ENCODE measurements around the gene ADM2.

Gene ADM2

DNA sequence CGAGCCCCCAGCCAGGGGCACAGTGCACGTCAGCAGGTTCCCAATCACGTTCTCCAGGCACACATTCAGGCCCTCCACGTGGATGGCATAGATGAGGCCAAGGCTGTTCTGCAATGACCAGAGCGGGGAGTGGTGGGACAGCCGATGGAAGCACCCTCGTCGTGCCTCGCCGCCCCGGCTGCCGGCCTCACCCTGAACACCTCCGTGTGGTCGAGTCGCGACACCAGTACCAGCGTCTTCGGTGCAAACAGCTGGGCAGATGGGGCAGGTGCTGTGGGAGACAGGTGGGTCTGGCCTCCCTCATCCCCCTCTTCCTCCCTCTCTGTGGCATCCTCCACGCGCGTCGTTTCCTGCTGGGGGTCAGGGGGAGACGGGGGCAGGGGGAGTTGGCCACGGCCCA is 14.0 kb upstream of the ADM2 start:
- no peak for DNase-seq (ENCODE audit: low read depth in 3 of 3, low spot score in 1 of 3)

DNA sequence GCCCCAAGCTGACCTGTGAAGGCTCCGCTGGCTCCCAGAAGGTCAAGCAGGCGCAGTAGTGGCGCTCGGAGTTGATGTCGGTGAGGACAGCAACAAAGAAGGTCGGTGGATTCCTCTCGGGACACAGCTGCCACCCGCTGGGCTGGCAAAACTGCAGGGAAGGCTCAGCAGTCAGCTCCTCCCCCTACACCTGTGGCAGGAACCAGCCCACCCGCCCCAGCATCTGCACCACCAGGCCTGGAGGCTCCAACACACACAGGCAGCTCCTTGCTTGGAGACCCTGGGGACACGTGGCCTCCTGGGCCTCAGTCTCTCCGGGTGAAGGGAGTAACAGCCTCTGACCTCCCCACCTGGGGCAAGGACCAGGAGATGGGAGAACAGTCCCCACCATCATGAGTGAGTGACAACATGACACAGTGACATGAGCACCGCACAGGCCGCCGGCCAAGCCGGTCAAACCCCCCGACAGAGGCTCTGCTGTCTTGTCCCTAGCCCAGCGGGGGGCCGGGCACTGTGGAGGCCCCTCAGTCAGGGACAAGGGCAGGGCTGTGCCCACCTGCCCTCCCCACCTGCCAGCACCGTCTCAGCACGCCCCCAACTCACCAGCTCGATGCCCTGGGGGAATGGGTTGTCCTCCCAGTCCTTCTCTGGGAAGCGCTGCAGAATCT is 13.4 kb upstream of the ADM2 start:
- no peak for DNase-seq (ENCODE audit: low read depth in 3 of 3, low spot score in 1 of 3)

DNA sequence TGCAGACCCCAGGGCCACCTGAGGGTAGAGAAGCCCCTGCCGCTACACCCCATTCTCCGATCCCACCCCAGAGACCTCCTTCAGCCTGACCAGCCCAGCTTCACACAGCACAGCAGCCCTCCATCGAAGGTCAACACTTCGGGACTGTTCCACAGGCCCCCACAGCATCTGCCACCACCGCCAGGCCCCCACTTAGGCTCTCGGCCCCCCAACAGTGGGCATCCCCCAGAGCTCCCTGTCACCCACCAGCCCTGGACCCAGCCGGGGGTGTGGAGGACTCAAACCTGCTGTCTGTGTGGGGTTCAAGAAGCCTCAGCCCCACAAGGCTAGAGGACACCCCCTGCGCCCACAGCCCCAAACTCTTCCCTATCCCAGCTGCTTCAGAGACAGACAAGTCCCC is 12.7 kb upstream of the ADM2 start:
- DNase-seq (ENCODE audit: low read depth in 3 of 3, low spot score in 1 of 3): no peak

DNA sequence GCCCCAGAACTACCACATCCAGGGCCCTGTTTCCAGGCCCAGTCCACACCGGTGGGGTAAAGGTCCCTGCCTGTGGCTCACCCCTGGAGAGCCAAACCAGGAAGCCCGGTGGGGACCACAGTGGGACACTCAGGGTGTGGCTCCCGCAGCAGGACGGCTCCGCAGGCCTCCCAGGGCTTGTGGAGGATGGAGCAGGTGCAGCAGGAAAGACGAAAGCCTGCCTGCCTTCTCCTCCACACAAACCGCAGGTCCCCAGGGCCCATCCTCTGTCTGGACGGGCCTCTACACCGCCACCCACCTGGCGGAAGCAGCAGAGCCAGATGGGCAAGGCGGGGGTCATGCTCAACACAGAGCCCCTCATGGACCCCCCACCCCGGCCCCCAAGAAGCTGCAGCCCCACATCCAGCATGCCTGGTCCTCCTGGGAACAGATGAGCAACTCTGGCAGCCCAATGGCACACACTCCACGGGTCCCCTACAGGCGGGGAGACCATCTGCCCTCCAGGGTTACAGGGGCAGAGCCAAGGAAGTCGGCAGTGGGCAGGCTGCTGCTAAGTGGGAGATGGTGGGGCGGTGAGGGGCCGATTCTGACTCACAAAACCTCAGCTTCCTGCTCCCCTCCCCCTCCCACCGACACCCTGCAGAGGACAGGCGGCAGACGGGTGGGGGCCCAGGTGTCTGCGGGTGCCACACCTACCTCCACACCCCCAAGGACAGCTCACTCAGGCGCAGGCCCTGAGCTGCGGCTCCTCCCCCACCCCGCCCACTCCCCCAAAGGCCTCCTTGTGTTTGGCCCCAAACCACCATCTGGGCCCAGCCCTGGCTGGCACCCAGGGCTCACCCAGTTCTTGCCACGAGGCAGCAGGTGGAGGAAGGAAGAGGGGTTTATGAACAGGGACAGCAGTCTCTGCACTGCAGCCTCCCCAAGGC is 11.7 kb upstream of the ADM2 start:
- DNase-seq (ENCODE audit: low read depth in 3 of 3, low spot score in 1 of 3): peak; percentile 80 to 98 (median 93)

DNA sequence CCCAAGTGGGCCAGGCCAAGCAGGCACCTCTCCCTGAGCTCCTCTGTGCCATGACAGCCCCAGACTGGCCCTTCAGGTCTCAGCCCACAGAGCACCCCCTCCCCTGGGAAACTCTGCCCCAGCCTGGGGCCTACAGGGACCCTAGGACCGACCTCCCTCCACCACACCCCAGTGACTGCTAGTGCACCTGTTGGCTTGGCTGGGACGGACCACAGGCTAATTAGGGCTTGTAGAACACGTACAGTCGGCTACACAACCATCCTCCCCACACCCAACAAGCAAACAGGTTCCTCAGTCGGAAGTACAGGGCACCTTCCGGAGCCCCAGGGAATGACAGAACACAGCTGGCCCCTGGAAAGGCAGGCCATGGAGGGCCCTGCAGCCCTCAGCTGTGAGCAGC is 10.9 kb upstream of the ADM2 start:
- DNase-seq (ENCODE audit: low read depth in 3 of 3, low spot score in 1 of 3): no peak

DNA sequence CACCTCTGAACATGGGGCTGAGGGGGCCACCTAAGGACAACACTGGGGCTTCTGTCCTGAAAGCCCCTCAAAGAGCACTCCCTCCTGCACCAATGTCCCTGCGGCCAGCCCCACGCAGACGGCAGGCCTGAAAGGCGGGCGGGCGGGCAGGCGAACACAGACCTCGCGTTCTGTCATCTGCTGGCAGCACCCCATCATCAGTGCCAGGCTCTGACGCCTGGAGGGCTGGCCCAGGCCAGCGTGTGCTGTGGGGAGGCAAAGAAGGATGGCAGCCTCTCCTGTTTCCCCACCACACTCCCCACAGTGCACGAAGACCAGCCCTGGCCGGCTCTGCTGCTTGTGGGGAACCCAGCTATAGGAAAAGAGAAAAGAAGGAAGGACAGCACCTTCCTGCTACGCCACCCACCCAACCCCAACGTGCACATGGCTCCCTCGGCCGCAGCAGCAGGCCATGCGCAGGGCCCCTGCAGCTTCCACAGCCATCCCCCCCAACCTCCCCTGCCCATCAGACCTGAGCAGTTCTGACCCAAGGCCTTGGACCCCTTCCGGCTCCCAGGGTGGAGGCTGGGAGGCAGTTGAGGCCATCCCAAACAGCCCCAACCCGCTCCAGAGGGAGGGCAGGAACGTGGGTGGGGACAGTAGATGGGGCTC is 10.0 kb upstream of the ADM2 start:
- DNase-seq (ENCODE audit: low read depth in 3 of 3, low spot score in 1 of 3): no peak

DNA sequence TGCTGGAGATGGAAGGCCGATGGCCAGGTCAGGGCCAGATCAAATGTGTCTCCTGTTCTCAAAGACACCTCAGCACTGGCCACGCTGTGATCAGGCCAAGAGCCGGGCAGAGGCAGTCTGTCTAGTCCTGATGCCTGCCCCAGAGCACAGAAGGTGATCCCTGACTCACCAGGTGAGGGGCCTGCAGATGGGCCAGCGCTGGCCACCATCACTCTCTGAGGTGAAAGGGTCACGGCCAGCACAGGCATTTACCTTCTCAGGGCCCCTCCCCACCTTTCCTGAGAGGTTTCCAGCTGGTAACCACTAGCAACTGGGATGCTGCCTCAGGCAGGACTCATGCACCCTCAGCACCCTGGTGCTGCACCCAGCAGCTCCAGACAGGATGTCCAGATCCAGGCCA is 9.4 kb upstream of the ADM2 start:
- no peak for DNase-seq (ENCODE audit: low read depth in 3 of 3, low spot score in 1 of 3)

DNA sequence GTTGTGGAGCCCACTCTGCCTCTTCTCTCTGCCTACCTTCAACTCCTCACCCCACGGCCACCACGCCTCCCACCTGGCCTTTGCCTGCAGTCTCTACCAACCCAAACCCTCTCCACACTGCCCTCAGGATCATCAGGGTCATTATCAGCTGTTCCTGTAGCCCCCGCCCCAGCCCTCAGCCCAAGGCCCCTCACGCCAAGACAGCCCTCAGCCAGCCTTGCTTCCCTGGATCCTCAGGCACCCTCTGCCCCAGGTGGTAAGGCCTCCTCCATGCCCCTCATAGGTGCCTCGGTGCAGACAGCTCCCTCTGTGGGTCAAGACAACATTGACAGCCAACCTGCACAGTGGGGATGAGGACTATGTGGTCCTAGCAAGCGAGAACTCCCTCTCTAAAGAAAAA is 8.3 kb upstream of the ADM2 start:
- no peak for DNase-seq (ENCODE audit: low read depth in 3 of 3, low spot score in 1 of 3)

DNA sequence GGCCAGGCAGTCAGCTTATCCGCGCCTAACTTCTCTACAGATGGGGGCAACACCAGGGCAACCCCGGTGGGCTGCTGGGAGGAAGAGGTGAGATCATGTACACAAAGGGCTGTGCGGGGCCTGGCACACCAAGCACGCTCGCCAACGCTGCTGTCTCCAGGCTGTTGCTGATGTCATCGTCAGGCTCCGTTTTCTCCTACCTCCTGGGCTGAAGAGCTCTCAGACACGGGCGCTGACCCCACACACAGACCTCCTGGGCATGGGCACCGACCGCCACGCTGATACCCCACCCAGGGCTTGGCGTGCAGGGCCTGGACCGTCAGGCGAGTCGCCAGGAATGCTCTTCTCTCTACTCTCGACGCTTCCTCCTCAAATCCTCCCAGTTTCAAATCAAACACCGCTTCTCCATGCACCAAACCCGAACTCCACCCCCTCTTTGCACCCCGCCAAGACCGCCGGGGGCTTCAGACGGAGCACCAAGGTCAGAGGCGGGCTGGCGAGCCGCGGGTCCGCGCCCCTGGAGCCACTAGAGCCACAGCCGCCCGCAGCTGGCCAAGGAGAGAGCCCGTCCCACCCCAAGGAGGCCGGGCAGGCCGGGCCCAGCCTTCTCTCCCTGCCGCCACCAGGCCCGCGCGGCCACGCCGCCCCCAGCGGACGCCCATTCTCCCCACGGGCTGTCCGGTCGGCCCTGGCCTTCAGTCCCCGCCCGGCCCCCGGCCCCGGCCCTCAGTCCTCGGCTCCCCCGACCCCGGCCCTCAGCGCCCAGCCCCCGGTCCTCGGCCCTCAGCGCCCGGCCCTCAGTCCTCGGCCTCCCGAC is 7.3 kb upstream of the ADM2 start:
- no peak for DNase-seq (ENCODE audit: low read depth in 3 of 3, low spot score in 1 of 3)

DNA sequence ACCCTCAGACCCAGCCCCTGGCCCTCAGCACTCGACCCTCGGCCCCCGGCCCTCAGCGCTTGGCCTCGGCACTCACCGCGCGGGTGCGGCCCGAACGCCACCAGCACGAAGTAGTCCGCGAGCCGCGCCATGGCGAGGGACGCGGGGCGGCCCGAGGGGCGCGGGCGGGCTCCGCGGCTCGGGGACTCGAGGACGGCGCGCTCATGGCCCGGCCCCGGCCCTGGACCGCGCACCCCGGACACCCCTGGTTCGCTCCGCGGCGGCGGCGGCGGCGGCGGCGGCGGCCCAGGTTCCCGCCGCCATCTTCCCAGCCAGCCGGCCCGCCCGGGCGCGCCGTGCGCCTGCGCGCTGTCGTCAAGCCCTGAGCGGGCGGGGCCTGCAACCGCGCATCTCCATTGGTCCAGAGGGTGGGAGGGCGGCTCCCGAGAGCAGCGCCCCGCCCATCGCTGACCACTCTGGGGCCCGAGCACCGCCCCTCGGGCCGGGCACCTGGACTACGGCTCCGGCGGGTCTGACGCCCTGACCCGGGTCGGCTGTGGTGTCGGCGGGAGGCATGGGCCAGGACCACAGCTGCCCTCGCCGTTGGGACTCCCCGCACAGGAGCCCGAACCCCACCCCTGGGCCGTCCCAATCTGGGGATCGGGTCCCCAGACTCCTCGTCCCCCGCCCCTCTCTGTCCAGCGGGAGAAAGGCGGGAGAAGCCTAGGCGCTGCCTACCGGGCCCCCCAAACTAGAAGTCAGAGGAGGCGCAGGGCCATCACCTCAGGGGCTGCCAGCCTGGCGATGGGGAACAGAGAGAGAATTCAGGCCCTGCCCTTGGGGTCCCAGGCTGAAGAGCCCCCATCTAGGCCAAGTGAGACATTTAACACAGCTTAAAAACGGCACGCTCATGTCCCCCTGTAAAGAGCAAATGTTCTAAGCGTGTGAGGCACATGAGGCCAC is 6.4 kb upstream of the ADM2 start, which contains the start of gene SBF1:
Gene SBF1, minus strand, starts transcription at position 326 of the 942 bp plus-strand sequence. Its CDS starts 195 bp downstream, at position 131.
- DNase-seq (ENCODE audit: low read depth in 3 of 3, low spot score in 1 of 3): peak; percentile 64 to 83 (median 73)

DNA sequence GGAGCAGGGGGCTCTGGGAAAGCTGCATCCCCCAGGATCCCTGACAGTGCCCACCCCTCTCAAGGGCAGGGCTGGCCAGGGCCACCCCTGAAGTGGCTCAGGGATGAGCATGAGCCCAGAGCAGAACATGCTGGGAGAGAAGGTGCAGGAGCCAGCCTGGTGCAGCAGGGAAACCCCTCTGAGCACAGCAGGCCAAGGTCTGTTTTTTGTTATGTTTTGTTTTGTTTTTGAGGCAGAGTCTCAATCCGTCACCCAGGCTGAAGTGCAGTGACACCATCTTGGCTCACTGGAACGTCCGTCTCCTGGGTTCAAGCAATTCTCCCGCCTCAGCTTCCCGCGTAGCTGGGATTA is 5.7 kb upstream of the ADM2 start:
- DNase-seq (ENCODE audit: low read depth in 3 of 3, low spot score in 1 of 3): no peak

DNA sequence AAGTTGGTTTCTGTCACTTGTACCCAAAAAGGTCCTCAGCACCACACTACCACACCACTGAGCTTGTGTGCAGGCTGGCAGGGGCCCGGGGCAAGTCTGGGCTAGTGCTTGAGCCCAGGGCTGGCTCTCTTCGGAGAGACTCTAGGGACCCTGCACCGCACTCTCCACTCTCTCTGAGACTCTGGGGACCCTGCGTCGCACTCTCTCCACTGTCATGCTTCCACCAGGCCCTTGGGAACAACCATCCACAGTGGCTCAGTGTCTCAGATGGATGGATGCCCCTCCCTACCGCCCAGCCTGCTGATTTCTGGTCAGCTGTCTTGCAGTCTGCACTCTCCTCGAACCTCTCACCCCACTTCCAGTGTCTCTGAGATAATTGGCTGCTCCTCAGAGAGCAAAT is 4.5 kb upstream of the ADM2 start:
- DNase-seq (ENCODE audit: low read depth in 3 of 3, low spot score in 1 of 3): no peak

DNA sequence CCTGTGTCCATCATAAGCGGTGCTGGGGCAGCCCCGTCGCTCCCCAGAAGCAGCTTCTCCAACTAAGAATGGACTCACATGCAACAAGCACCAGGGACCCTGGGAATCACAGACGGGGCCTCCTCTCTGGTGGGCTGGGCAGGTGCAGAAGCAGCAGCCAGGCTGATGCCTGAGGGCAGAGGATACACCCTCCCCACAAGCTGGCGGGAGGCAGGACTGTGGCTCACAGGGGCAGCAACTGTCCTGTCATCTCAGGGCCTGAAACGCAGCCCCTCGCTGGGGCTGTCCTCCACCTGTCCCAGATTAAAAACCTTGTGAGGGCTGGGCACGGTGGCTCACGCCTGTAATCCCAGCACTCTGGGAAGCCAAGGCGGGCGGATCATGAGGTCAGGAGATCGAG is 3.4 kb upstream of the ADM2 start:
- no peak for DNase-seq (ENCODE audit: low read depth in 3 of 3, low spot score in 1 of 3)

DNA sequence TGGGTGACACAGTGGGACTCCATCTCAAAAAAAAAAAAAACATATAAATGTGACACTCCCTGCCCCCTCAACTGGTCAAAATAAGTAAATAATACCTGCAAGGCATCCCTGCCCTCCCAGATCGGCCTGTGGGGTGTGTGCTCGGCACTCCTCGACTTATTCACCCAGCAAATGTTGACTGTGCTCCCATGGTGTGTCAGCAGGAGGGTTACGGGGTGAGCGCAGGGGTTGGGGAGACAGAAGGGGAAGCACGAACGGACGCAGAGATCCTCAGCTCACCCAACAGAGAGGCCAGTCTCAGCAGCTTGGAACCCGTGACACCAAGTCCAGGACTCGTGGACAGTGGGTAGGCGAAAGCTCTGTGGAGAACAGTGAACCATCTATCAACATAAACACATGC is 1.6 kb upstream of the ADM2 start:
- DNase-seq (ENCODE audit: low read depth in 3 of 3, low spot score in 1 of 3): no peak

DNA sequence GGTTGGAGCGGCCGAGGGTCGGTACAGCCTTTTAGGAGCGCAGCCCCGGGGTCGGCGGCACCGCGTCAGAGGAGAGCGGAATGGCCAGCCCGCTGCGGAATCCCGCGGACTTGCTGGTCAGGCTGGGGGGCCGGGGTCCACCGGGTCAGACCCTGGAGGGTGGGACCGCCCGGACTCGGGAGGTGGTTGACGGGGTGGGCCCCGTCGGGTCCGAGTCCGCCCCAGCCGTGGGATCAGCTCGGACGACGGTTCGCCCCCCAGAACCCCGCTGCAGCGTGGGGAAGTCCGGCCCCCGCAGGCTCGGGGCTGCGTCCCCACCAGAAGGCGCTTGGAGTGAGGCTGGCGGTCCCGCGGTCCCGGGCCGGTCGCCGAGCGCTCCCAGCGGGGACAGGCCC is 301 bp upstream of the ADM2 start:
- no peak for DNase-seq (ENCODE audit: low read depth in 3 of 3, low spot score in 1 of 3)

DNA sequence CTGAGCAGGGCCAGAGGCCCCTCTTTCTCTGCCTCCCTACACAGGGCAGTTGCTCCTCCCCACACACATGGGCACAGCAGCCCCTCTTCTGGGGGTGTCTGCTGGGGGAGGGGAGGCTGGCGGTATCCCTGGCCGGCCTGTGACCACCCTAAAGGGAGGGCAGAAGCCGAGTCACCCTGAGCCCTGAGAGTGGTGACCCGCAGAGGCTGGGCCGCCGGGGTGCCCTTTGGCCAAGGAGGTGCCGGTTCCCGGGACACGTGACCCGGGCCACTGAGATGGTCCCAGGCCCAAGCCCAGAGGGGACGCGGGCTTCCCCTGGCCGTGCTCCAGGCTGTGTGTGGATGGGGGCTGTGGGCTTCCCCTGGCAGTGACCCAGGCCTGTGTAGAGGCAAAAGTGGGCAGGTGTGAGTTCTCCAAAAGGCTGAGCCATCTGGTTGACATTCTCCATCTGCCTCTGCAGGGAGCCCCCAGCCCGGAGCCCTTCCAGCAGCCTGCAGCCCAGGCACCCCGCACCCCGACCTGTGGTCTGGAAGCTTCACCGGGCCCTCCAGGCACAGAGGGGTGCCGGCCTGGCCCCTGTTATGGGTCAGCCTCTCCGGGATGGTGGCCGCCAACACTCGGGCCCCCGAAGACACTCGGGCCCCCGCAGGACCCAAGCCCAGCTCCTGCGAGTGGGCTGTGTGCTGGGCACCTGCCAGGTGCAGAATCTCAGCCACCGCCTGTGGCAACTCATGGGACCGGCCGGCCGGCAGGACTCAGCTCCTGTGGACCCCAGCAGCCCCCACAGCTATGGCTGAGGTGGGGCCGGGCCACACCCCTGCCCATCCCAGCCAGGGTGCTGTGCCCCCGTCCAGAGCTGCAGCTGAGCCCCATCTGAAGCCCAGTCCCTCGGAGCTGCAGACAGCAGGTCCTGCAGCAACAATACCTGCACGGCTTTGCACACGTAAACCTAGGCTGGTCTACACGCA is 1.0 kb downstream of the ADM2 start:
- DNase-seq (ENCODE audit: low read depth in 3 of 3, low spot score in 1 of 3): no peak

DNA sequence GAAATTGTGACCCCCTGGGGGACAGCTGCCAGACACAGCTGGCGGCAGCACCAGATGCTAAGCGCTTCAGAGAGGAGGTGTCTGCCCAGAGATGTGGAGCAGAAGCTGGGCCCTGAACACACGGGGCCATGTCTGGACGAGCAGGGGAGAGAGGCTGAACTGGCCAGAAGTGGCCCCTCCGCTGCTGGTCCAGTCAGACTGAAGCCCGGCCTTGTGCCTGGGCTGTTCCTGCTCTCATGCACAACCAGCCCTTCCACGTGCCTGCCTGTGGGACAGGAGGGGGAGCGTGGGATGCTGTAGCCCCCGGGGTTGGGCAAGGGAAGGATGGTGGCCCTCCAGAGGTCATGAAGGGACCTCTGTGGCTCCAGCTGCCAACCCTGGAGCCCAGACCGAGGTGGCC is 1.8 kb downstream of the ADM2 start:
- DNase-seq (ENCODE audit: low read depth in 3 of 3, low spot score in 1 of 3): no peak

DNA sequence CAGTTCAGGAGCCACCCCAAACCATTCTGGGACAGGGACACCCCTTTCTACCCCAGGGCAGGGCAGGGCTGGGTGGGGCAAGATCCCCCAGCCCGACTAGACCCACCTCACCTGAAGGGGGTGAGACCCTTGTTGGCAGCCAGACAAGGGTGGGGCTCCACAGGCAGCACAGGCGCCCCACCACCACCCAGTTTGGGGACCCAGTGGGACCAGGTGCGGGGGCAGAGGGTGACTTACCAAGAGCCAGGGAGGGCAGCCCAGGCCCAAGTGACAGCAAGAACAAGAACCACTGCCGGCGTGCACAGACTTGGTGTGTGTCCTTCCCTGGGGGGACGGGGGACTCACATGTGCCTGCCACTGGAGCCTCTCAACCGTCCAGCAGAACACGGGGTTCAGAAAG is 2.2 kb downstream of the ADM2 start:
- DNase-seq (ENCODE audit: low read depth in 3 of 3, low spot score in 1 of 3): no peak

All from stimulated activated CD4-positive, alpha-beta T cell treated with anti-CD3 and anti-CD28 coated beads, TNF-alpha, amount 100 ng/mL, for 1 hour (primary cell).